Esophagus muscularis mucosa (tissue), 4 donors: ENCODE data around the gene LUC7L3. TPM values are rescaled to one million over a fixed set of nuclear protein-coding genes. Genes with fewer than 3 reads are reported as not detected.

ENCODE experiments used
- DNase-seq: peaks from one replicate; pipeline ENCODE4 v3.0.0-alpha.2; 2017; ENCODE audit errors: extremely low spot score
- H3K27ac ChIP-seq, 4 donors: fragments of 200-600 bp; sonication (generic); replicated peaks in 1 of 4; 1 replicate in 3 of 4; 2 replicates in 1 of 4; pipeline ENCODE4 v1.5.1; 2016 to 2019; ENCODE audit warnings: mild to moderate bottlenecking in 1 of 4
- H3K27me3 ChIP-seq, 4 donors: fragments of 200-600 bp; sonication (generic); one replicate each; pipeline versions ENCODE4 v1.5.1 to v1.6.0; 2016 to 2019
- H3K36me3 ChIP-seq, 4 donors: fragments of 200-600 bp; sonication (generic); one replicate each; pipeline ENCODE4 v1.5.1; 2016 to 2019
- H3K4me1 ChIP-seq, 4 donors: fragments of 200-600 bp; sonication (generic); one replicate each; pipeline ENCODE4 v1.5.1; 2016 to 2019
- H3K4me3 ChIP-seq, 4 donors: fragments of 200-600 bp; sonication (generic); 1 replicate in 2 of 4; 2 replicates in 2 of 4; pipeline ENCODE4 v1.5.1; 2016 to 2019; ENCODE audit warnings: mild to moderate bottlenecking in 4 of 4, moderate library complexity in 1 of 4
- H3K9me3 ChIP-seq, 4 donors: fragments of 200-600 bp; sonication (generic); 1 replicate in 3 of 4; 2 replicates in 1 of 4; pipeline ENCODE4 v1.5.1; 2016 to 2019
- CTCF ChIP-seq, 3 experiments: fragments of 200-600 bp in 2 of 3; fragments of 450-650 bp in 1 of 3; sonication (generic) in 2 of 3; IDR thresholded peaks; one replicate each; pipeline ENCODE4 v1.5.1; 2017 to 2019; ENCODE audit warnings: antibody characterized with exemption in 3 of 3, mild to moderate bottlenecking in 2 of 3, moderate library complexity in 1 of 3
- EP300 ChIP-seq: sonication (generic); formaldehyde crosslinking; IDR thresholded peaks from one replicate; pipeline ENCODE4 v1.6.1; 2017; ENCODE audit warnings: antibody characterized with exemption
- POLR2A ChIP-seq: fragments of 450-650 bp; IDR thresholded peaks from one replicate; pipeline ENCODE4 v1.6.1; 2017; ENCODE audit warnings: antibody characterized with exemption, moderate library complexity, mild to moderate bottlenecking, low read depth
- POLR2AphosphoS5 ChIP-seq, 2 donors: sonication (generic); formaldehyde crosslinking; IDR thresholded peaks; one replicate each; pipeline ENCODE4 v1.6.1; 2017; ENCODE audit warnings: antibody characterized with exemption in 2 of 2
- WGBS: methylation state at CpG from one replicate; pipeline ENCODE4 v1.1.5; 2018; 5-methylcytosine and 5-hydroxymethylcytosine counted together
- intact Hi-C: fragments of 100-400 bp; cut with DNase I; formaldehyde crosslinking; loops from one replicate; pipeline ENCODE4 v1.15.1; 2023
- total RNA-seq, 4 donors: library from RNA; depleted of rRNA; stranded (reverse); fragments of >200 nt; gene quantifications; one replicate each; pipeline versions ENCODE4 v1.1.0 to v1.2.1, GENCODE V29; 2016

Gene LUC7L3
- total RNA-seq, 4 donors from 2014 or later = 28.8 to 65.6 (median 38.9) TPM

GRCh38 chr17:50735287-50735686 lies 15.9 kb downstream of the LUC7L3 start:
- Histone ChIP-seq H3K4me3 (no peak overlapping the region), H3K36me3 (peaks cover 3 to 30% (median 18%) of the 10 kb centered on the region in 4 donors), H3K9me3 (no peaks in the 10 kb centered on the region), H3K4me1 (peaks cover 20 to 63% (median 50%) of the 10 kb centered on the region in 4 donors), H3K27ac (no peak overlapping the region), H3K27me3 (no peaks in the 10 kb centered on the region)
- intact Hi-C loops = no loop called here
- 80% methylated on average over 3 of the region's 3 CpGs for WGBS
- DNase-seq = no peak
- TF ChIP-seq POLR2A (no peak), CTCF (IDR thresholded peaks at IDR 0.05) (no peak), EP300 (no peak), POLR2AphosphoS5 (IDR thresholded peaks at IDR 0.05) (no peak)

- no peak overlapping the region for H3K27ac ChIP-seq
- 83% methylated on average over 2 of the region's 2 CpGs for WGBS
- H3K4me3 ChIP-seq = no peak overlapping the region
- H3K4me1 ChIP-seq = peaks cover 2 to 45% (median 34%) of the 10 kb centered on the region in 4 donors
- peaks cover 15 to 49% (median 37%) of the 10 kb centered on the region in 4 donors for H3K36me3 ChIP-seq
- peak; percentile 80 for DNase-seq
- H3K27me3 ChIP-seq = no peaks in the 10 kb centered on the region
- H3K9me3 ChIP-seq = no peaks in the 10 kb centered on the region
- TF ChIP-seq CTCF (IDR thresholded peaks at IDR 0.05) (no peak), EP300 (no peak), POLR2AphosphoS5 (IDR thresholded peaks at IDR 0.05) (no peak), POLR2A (no peak)
- intact Hi-C loops = no loop called here
These were observed 17.8 kb downstream of the LUC7L3 start for GRCh38 chr17:50737118-50737698.

GRCh38 chr17:50739098-50739497 lies 19.7 kb downstream of the LUC7L3 start:
- TF ChIP-seq EP300 (no peak), POLR2A (no peak), CTCF (IDR thresholded peaks at IDR 0.05) (no peak), POLR2AphosphoS5 (IDR thresholded peaks at IDR 0.05) (no peak)
- Histone ChIP-seq H3K4me1 (peaks cover 0 to 34% (median 21%) of the 10 kb centered on the region in 4 donors), H3K4me3 (no peak overlapping the region), H3K36me3 (peaks cover 33 to 68% (median 56%) of the 10 kb centered on the region in 4 donors), H3K27me3 (no peaks in the 10 kb centered on the region), H3K9me3 (no peaks in the 10 kb centered on the region), H3K27ac (no peak overlapping the region)
- WGBS = 71% methylated on average over 2 of the region's 2 CpGs
- DNase-seq = no peak
- intact Hi-C loops = no loop called here

- H3K27ac ChIP-seq = no peak overlapping the region
- no peak overlapping the region for H3K4me3 ChIP-seq
- 89% methylated on average over 12 of the region's 12 CpGs for WGBS
- peaks cover 0 to 9% (median 0%) of the 10 kb centered on the region in 4 donors for H3K4me1 ChIP-seq
- H3K36me3 ChIP-seq = peaks cover 81 to 100% (median 93%) of the 10 kb centered on the region in 4 donors
- DNase-seq = no peak
- no peaks in the 10 kb centered on the region for H3K9me3 ChIP-seq
- intact Hi-C loops = no loop called here
- TF ChIP-seq EP300 (no peak), POLR2AphosphoS5 (IDR thresholded peaks at IDR 0.05) (no peak), CTCF (IDR thresholded peaks at IDR 0.05) (no peak), POLR2A (no peak)
- H3K27me3 ChIP-seq = no peaks in the 10 kb centered on the region
These were observed 26.2 kb downstream of the LUC7L3 start for GRCh38 chr17:50745631-50746030.

GRCh38 chr17:50749245-50749644 lies 29.8 kb downstream of the LUC7L3 start:
- 84% methylated on average over 6 of the region's 6 CpGs for WGBS
- TF ChIP-seq EP300 (no peak), CTCF (IDR thresholded peaks at IDR 0.05) (no peak), POLR2A (no peak), POLR2AphosphoS5 (IDR thresholded peaks at IDR 0.05) (no peak)
- intact Hi-C loops = no loop called here
- H3K4me1 ChIP-seq = no peaks in the 10 kb centered on the region
- peaks cover 73 to 100% (median 89%) of the 10 kb centered on the region in 4 donors for H3K36me3 ChIP-seq
- H3K27ac ChIP-seq = no peak overlapping the region
- H3K4me3 ChIP-seq = no peak overlapping the region
- H3K9me3 ChIP-seq = no peaks in the 10 kb centered on the region
- H3K27me3 ChIP-seq = no peaks in the 10 kb centered on the region
- peak; percentile 12 for DNase-seq
